ENCODE data around the gene FILIP1L.

- TF ChIP-seq BACH2 (CRISPR knock-in tag; IDR thresholded peaks at IDR 0.05; ENCODE audit: borderline replicate concordance), result no peak
- TF ChIP-seq SNAI2 (CRISPR knock-in tag; IDR thresholded peaks at IDR 0.05), result no peak
- no peak for TF ChIP-seq ZFP3 (CRISPR knock-in tag; IDR thresholded peaks at IDR 0.05)
- TF ChIP-seq ZC3H10 (CRISPR knock-in tag; IDR thresholded peaks at IDR 0.05), result no peak
- TF ChIP-seq ZFP30 (CRISPR knock-in tag; IDR thresholded peaks at IDR 0.05), result no peak
- no peak for TF ChIP-seq ZNF70 (CRISPR knock-in tag; IDR thresholded peaks at IDR 0.05)
- no peak for TF ChIP-seq TOX (CRISPR knock-in tag; IDR thresholded peaks at IDR 0.05; ENCODE audit: borderline replicate concordance)
- no peak for TF ChIP-seq OSR1 (CRISPR knock-in tag; IDR thresholded peaks at IDR 0.05)
- no peak for TF ChIP-seq PATZ1 (CRISPR knock-in tag; IDR thresholded peaks at IDR 0.05; ENCODE audit: borderline replicate concordance)
- TF ChIP-seq POU6F1 (CRISPR knock-in tag; IDR thresholded peaks at IDR 0.05; ENCODE audit: borderline replicate concordance, low read depth), result no peak
- TF ChIP-seq ZNF565 (CRISPR knock-in tag; conservative IDR thresholded peaks at IDR 0.05; ENCODE audit: low read depth), result no peak
- TF ChIP-seq ZNF8 (CRISPR knock-in tag; IDR thresholded peaks at IDR 0.05), result no peak
- TF ChIP-seq ISL1 (CRISPR knock-in tag; IDR thresholded peaks at IDR 0.05), result no peak
- TF ChIP-seq CREB5 (CRISPR knock-in tag; IDR thresholded peaks at IDR 0.05; ENCODE audit: low read depth), result no peak
Observed at GRCh38 chr3:100081986-100082692, 32.2 kb downstream of the FILIP1L start.
